Skeletal muscle cell (primary cell): ENCODE results near the gene ABR.

Source experiments
- DNase-seq: peaks from one replicate; pipeline ENCODE4 v3.0.0-alpha.2; 2010; ENCODE audit warnings: low read depth
- H3K4me3 ChIP-seq: 2 replicates; pipeline ENCODE4 v1.5.1; 2011; ENCODE audit warnings: low read depth, mild to moderate bottlenecking, control low read depth, low read length, moderate library complexity

ABR gene

DNA sequence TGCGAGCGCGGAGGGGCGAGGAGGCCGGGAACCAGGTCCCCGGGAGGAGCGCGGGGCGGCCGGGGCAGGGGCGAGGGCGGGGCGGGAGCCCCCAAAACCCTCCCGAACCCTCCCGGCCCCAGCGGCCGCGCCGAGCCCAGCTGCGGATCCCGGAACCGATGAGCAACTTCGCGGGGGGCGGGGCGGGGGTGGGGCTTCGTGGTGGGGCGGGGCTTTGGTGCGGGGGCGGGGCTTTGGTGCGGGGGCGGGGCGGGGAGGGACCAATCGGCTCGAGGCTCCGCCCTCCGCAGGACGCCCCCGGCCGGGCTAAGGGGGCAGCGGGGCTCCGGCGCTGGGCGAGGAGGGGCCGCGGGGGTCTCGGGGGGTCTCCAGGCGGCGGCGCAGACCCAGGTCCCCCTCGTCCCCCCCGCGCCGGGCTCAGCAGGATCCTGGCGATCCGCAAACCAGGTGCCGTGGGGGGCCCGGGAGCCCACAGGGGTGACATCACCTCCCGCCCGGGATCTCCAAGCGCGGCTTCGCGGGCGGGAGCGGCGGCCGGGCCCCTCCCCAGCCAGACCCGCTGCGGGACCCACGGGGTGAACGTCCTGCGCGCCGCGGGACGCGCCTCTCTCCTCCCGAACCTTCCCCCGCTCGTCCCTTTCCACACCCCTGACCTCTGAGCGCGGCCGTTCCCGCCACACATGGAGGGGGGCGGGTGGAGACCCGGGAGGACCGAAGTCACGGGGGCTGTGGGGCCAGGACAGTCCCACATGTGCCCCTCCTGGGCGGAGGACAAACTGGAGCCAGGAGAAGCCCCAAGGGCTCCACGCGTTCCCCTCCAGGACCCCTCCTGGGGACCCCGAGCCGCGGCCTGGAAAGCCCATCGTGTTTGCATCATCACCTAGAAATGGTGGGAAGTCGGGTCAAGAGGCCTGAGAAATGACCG is at the start of gene ABR:
Gene ABR, minus strand, starts transcription at position 164 of the 925 bp plus-strand sequence. CDS start 254 bp downstream, outside the sequence.
- DNase-seq: no peak
- H3K4me3 ChIP-seq: peak within 1 kb of the TSS; percentile 73

DNA sequence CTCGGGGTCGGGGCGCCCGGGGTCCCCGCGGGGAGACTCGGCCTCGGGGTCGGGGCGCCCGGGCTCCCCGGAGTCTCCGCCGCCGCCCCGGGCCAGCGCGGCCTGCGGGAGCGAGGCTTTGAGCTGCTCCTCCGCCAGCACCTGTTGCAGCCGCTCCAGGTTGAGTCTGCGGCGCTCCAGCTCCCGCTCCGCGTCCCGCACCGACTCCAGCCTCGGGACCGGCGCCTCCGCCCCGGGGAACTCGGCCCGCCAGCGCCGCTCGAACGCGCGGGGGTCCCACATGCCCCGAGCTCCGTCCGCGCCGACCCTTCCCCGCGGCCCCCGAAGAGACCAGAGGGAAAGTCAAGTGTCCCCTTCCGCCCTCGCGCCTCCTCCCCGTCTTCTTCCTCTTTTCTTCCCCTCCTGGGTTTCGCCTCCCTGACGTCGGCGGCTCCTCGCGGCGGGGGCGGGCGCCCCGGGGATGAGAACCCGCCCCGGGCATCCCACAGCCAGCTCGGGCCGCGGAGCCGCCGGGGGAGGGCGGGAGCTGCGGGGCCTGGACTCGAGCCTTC is 49.6 kb upstream of the ABR start:
- DNase-seq: no peak
- H3K4me3 ChIP-seq: peak overlapping the region; percentile 33

DNA sequence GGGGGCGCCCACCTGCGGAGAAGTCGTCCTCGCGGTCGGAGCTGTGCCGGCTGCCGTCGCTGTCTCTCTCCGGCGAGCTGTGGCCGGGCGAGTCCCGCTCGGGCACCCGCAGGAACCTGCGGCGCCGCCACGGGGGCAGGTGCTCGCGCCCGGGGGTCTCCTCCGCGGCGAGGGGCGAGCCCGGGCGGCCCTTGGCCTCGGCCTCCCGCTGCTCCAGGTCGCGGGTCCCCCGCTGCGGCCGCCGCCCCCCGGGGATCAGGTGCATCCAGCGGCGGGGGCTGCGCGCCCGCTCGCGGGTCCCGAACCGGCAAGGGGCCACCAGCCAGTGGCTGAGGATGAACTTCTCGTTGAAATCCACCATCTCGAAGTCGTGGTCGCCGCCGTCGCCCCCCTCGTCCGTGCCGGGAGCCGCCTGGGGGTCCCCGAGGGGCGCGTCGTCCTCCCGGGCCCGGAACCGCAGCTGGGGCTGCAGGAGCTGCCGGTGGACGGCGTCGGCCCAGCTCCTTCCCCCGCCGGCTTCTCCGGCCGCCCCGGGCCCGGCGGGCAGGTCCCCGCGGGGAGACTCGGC is 49.1 kb upstream of the ABR start:
- H3K4me3 ChIP-seq: no peak overlapping the region
- no peak for DNase-seq

DNA sequence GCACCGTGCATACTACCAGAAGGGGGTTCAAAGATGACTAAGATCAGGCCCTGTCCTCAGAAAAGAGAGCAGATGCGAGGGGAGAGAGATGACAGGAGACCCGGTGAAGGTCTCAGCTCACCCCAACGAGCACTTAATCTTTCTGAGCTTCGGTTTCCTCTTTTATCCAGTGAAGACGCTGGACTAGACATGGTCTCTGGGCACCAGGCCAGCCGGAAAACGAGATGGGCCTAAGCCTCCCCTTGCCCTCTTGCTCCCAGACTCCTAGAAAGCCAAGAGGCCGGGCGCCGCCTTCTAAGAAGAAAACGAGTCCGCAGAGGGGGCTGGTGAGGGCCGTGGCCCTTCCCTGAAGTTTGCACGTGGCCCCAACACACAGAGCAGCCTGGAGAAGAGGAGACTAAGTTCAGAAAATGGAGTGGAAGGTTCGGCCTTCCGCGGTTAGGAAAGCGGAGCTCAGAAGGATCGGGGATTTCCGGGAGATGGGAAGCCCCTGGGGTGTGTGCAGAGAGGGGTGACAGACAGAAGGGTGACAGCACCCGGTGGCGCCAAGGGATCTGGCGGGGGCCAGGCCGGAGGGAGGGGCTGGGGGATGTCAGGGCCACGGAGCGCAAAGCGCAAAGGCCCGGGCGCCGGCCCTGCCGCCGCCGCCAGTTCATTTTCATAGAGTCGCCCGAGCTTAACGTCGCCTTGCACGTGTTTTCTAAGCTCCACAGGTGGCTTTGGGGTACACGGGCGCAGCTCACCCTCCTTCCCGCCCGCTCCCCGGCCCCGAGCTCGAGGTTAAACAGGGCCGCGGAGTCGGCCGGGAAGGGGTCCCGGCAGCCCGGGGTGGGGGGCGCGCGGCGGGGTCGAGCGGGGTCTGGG is 48.4 kb upstream of the ABR start:
- DNase-seq: no peak
- no peak overlapping the region for H3K4me3 ChIP-seq

DNA sequence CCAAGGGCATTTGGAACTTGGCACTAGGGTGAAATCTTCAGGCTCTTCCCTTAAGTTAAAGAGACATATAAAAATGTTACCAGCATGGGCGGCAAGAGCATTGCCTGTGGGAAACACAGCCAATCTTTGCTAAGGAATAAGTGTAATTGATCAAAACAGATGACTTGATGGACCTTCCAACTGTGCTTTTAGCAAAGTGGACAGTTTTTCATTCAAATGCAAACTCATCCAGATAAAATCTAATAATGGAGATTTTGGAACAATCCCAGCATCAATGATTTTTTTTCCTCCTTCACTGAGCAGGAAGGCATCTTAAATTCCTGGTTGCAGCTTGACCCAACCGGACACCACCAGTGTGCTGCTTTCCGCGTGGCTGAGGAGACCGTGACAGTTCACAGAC is 47.6 kb upstream of the ABR start:
- no peak overlapping the region for H3K4me3 ChIP-seq
- no peak for DNase-seq

DNA sequence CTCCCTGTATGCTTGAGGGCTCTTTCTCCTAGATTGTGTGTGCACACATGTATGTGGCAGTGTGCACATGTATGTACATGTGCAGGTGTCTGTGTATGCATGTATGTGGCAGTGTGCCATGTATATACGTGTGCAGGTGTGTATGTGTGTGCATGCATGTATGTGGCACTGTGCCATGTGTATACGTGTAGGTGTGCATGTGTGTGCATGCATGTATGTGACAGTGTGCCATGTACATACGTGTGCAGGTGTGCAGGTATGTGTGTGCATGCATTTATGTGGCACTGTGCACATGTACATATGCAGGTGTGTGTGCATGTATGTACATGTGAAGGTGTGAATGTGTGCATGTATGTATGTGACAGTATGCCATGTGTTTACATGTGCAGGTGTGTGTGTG is 46.5 kb upstream of the ABR start:
- no peak overlapping the region for H3K4me3 ChIP-seq
- no peak for DNase-seq

DNA sequence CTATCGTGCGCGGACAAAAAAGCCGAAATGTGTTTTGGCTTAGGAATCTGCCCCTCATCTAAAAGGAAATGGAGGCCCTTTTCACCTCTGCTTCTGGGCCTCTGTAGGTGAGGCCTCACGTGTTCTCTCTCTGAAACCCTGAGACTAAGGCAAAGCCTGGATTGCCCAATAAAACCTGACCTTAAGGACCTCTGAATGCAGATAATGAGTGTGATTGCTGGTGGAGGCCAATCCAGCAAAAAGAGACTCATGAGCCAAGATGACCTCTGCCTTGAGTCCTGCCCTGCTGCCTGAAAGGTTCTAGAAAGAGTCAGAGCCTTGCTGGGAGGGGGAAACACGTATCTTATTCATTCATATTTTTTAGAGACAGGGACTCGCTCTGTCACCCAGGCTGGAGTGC is 44.5 kb upstream of the ABR start:
- DNase-seq: no peak
- H3K4me3 ChIP-seq: no peak overlapping the region

GRCh38 chr17:1223662-1224061 is 43.9 kb upstream of the ABR start:
- DNase-seq: no peak
- H3K4me3 ChIP-seq: no peak overlapping the region

GRCh38 chr17:1222321-1222720 is 42.5 kb upstream of the ABR start:
- no peak overlapping the region for H3K4me3 ChIP-seq
- no peak for DNase-seq

GRCh38 chr17:1221209-1221608 is 41.4 kb upstream of the ABR start:
- no peak overlapping the region for H3K4me3 ChIP-seq
- DNase-seq: no peak

- no peak overlapping the region for H3K4me3 ChIP-seq
- no peak for DNase-seq
Measured at GRCh38 chr17:1220346-1220745, 40.6 kb upstream of the ABR start.

DNA sequence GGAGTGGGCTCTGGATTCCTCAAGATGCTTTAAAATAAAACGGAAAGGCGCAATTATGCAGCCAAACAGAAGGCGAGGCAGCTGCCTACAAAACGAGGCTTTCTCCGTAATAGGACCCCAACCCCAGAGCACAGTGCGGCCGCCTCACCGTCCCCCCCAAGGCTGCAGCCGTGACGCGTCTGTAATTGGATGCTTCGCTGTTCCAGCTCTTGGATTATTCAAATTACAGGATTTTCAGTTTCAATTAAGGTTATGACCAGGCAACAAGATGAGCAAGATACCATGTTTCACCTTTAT is 37.3 kb upstream of the ABR start:
- H3K4me3 ChIP-seq: no peak overlapping the region
- DNase-seq: no peak

DNA sequence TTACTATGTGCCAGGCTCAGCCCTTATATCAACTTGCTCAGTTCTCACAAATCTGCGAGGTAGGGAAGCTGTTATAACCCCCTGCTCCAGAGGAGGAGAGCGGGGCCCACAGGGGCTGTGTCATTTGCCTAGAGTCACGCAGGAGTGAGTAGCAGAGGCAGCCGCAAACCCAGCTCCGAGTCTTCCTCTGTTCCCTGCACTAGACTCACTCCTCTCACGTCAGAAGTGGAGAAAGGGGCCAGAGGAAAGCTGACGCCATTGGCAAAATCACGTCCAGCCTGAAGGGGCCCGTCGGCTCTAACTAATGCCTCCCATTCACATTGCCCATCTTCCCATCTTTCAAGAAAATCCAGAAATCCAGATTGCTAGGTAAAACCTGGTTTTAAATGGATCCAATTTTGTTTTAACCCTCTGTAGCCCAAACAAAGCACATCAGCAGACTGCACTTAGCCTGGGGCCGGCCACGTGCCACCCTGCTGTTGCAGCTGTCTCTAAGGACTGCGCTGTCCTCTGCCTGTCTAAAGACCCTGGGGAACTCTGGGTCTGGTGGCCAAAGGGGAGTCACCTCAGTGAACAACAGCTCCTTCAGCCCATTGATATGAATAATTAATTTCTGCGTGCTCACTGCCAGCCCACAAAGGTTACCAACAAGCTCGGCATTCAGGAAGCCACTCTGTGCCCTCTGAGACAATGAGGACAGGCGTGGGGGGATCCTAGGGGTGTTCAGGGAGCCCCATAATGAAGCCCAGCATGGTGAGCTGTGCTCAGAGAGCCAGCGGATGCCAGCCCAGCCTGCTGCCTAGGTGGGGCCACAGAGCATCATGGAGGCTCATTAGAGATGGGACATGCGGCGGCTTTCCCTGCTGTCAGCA is 36.7 kb upstream of the ABR start:
- no peak for DNase-seq
- H3K4me3 ChIP-seq: no peak overlapping the region

- no peak overlapping the region for H3K4me3 ChIP-seq
- DNase-seq: no peak
Measured at GRCh38 chr17:1212946-1213345, 33.2 kb upstream of the ABR start.

DNA sequence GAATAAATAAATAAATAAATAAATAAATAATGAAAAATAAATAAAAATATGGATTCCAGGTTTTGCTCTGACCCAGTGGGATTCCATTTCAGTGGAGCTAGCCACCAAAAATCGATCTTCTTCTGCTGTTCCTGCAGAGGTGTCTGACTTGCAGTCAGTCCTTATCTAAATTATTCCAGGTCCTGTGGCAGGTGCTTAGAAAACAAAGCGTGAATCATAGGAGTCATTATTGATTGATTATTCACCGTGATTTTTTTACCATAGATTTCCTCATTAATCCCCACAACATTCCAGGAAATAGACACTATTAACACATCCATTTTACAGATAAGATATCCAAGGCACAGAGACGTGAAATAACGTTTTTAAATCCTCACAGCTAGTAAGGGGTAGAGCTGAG is 31.5 kb upstream of the ABR start:
- H3K4me3 ChIP-seq: no peak overlapping the region

GRCh38 chr17:1208966-1209365 is 29.2 kb upstream of the ABR start:
- H3K4me3 ChIP-seq: no peak overlapping the region
- DNase-seq: no peak

More for the DNA sequence above, 31.5 kb upstream of the ABR start:
- DNase-seq: no peak

GRCh38 chr17:1206026-1206777 is 26.4 kb upstream of the ABR start:
- H3K4me3 ChIP-seq: no peak overlapping the region
- DNase-seq: no peak

- no peak for DNase-seq
- H3K4me3 ChIP-seq: peak overlapping the region; percentile 55
Measured at GRCh38 chr17:1203967-1204291, 24.1 kb upstream of the ABR start.
